ENCODE results near the gene STIM2.
"Not testable (repeated sequence)": the region's sequence is repeated elsewhere in the genome, so short reads cannot be mapped to it uniquely, and the experiment has no call there.

Gene STIM2

GRCh38 chr4:26959654-26960047 lies 99.0 kb downstream of the STIM2 start:
- no peak overlapping the region for H3K4me3 ChIP-seq (ENCODE audit: low read depth, low read length)
- DNase-seq = no peak
- no peak overlapping the region for H3K27ac ChIP-seq
- TF ChIP-seq CTCF (IDR thresholded peaks at IDR 0.05; ENCODE audit: low read depth, low read length, missing control alignments) = no peak
- no peaks in the 10 kb centered on the region for H3K27me3 ChIP-seq (replicated peaks)
- in situ Hi-C loops (cut with HindIII; ENCODE audit: low pct_ligation_motif_present, low sequenced_read_pairs) = no loop called here
- no peaks in the 10 kb centered on the region for H3K36me3 ChIP-seq (replicated peaks)

GRCh38 chr4:26962720-26963119 lies 102.1 kb downstream of the STIM2 start:
- Histone ChIP-seq H3K27me3 (replicated peaks) (no peaks in the 10 kb centered on the region), H3K36me3 (replicated peaks) (no peaks in the 10 kb centered on the region), H3K4me3 (ENCODE audit: low read depth, low read length) (no peak overlapping the region), H3K27ac (no peak overlapping the region)
- TF ChIP-seq CTCF (IDR thresholded peaks at IDR 0.05; ENCODE audit: low read depth, low read length, missing control alignments) = no peak
- no peak for DNase-seq
- in situ Hi-C loops (cut with HindIII; ENCODE audit: low pct_ligation_motif_present, low sequenced_read_pairs) = no loop called here

GRCh38 chr4:26964512-26964911 lies 103.9 kb downstream of the STIM2 start:
- Histone ChIP-seq H3K36me3 (replicated peaks) (no peaks in the 10 kb centered on the region), H3K27ac (no peak overlapping the region), H3K4me3 (ENCODE audit: low read depth, low read length) (no peak overlapping the region), H3K27me3 (replicated peaks) (no peaks in the 10 kb centered on the region)
- no peak for DNase-seq
- in situ Hi-C loops (cut with HindIII; ENCODE audit: low pct_ligation_motif_present, low sequenced_read_pairs) = no loop called here
- no peak for TF ChIP-seq CTCF (IDR thresholded peaks at IDR 0.05; ENCODE audit: low read depth, low read length, missing control alignments)

GRCh38 chr4:26964994-26965393 lies 104.4 kb downstream of the STIM2 start:
- Histone ChIP-seq H3K4me3 (ENCODE audit: low read depth, low read length) (no peak overlapping the region), H3K27ac (no peak overlapping the region), H3K36me3 (replicated peaks) (no peaks in the 10 kb centered on the region), H3K27me3 (replicated peaks) (no peaks in the 10 kb centered on the region)
- no peak for TF ChIP-seq CTCF (IDR thresholded peaks at IDR 0.05; ENCODE audit: low read depth, low read length, missing control alignments)
- in situ Hi-C loops (cut with HindIII; ENCODE audit: low pct_ligation_motif_present, low sequenced_read_pairs) = no loop called here
- no peak for DNase-seq

- H3K36me3 ChIP-seq (replicated peaks); H3K27me3 ChIP-seq (replicated peaks); H3K27ac ChIP-seq; H3K4me3 ChIP-seq (ENCODE audit: low read depth, low read length); in situ Hi-C loops (cut with HindIII; ENCODE audit: low pct_ligation_motif_present, low sequenced_read_pairs); DNase-seq: not testable (repeated sequence)
Measured at GRCh38 chr4:26975464-26976181, 115.0 kb downstream of the STIM2 start.

GRCh38 chr4:26978387-26979053 lies 117.9 kb downstream of the STIM2 start:
- no peak for DNase-seq
- H3K36me3 ChIP-seq (replicated peaks) = no peaks in the 10 kb centered on the region
- TF ChIP-seq CTCF (IDR thresholded peaks at IDR 0.05; ENCODE audit: low read depth, low read length, missing control alignments) = no peak
- H3K27me3 ChIP-seq (replicated peaks) = no peaks in the 10 kb centered on the region
- in situ Hi-C loops (cut with HindIII; ENCODE audit: low pct_ligation_motif_present, low sequenced_read_pairs) = no loop called here
- no peak overlapping the region for H3K4me3 ChIP-seq (ENCODE audit: low read depth, low read length)
- no peak overlapping the region for H3K27ac ChIP-seq
